HT-29 (cell line): ENCODE results near the gene VRTN. TPM values are rescaled to one million over a fixed set of nuclear protein-coding genes. Genes with fewer than 3 reads are reported as not detected.

ENCODE experiments used
- DNase-seq: peaks from one replicate; pipeline ENCODE4 v3.0.0-alpha.2; 2015; ENCODE audit warnings: low spot score
- total RNA-seq: library from RNA; depleted of rRNA; stranded (reverse); fragments of >200 nt; shearing (Covaris generic); gene quantifications from 2 replicates; pipeline ENCODE4 v1.2.3, GENCODE V29; 2014; rRNA removed

VRTN gene
- total RNA-seq, 1 experiment from 2014 or later = 4.1 TPM

DNA sequence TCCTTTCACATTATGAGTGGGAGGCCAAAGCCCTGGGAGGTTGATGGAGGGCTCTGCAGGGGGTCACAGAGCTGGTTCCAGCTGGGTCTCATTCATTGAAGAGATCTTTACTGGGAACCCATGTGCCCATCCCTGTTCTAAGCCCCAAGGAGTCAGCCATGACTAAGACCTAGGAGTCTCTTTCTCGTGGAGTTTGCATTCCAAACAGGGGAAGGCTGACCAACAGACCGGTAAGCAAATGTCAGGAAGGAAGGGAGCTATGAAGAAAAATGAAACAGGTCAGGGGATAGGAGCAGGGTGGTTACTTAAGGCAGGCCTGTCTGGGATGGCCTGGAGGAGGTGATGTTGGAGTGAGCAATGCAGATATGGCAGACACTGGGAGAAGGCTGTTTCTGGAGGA, 46.3 kb downstream of the VRTN start:
- no peak for DNase-seq

DNA sequence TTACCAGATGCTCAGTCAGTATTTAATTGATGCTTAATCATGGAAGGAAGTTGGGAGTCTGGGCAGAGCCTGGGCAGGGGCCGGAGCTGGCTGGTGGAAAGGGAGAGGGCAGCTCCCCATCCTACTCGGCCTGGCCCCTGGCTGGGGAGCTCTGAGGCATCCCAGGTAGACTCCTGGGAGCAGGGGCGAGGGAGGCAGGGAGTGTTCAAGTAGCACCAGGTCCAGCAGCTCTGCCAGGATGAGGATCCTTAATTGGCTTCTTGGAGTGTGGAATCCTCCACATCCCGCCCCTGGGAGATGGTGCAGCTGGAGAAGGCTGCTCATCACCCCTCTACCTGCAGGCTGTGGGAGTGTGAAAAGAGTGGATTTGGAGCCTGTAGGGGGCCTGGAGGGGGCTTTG, 46.8 kb downstream of the VRTN start:
- no peak for DNase-seq

DNA sequence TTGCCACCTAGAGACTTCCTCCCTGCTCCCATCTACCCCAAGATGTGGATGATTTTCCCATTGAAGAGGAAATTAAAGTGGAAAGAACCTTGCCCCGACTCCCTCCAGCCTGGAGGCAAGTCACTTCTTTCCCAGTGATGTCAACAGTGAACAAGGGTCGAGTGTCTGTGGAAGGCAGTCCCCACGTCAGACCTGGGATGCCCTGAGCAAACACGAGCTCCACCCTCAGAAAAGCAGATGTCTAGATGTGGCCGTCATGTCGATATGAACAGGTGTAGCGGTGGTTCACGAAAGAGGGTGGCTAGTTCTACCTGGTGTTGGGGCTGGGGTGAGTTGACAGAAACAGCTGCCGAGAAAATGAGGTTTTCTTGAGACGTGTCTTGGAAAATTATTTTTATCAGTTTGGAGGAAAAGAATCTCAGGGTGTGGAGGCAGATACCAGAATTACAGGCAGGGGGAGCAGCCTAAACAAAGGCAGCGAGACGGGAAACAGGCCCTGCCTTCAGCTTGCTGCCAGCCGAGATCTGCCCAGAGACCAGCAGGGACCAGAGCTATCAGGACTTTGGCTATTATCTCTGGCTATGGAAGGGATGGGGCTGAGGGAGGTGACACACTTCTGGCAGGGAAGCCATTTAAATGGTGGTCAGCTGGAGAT, 51.9 kb downstream of the VRTN start:
- DNase-seq = peak; percentile 3

DNA sequence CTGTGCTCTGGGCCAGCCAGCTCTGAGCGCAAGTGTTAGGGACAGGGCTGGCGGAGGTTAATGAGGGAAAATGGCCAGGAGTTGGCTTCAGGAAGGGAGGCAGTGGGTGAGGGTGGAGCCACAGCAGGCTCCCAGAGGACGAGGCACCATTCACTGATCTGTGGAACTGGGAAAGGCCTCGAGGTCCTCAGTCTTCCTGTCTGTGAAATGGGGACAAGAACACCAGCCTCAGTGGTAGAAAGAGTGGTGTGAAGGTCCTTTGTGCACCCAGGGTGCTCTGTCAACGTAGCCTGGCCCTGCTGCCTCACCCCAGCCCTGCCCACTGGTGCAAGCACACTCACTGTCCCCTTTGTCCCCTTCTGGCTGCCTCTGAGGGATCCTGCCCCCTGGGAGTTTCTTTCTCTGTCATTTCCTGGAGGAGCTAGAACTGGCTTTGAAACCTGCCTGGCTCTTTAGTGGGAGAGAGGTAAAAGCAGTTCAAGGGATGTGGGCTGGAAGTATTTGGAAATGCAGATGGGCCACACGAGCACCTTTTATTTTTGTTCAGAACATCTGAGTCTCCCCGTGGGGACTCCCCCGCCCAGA, 52.7 kb downstream of the VRTN start:
- no peak for DNase-seq

DNA sequence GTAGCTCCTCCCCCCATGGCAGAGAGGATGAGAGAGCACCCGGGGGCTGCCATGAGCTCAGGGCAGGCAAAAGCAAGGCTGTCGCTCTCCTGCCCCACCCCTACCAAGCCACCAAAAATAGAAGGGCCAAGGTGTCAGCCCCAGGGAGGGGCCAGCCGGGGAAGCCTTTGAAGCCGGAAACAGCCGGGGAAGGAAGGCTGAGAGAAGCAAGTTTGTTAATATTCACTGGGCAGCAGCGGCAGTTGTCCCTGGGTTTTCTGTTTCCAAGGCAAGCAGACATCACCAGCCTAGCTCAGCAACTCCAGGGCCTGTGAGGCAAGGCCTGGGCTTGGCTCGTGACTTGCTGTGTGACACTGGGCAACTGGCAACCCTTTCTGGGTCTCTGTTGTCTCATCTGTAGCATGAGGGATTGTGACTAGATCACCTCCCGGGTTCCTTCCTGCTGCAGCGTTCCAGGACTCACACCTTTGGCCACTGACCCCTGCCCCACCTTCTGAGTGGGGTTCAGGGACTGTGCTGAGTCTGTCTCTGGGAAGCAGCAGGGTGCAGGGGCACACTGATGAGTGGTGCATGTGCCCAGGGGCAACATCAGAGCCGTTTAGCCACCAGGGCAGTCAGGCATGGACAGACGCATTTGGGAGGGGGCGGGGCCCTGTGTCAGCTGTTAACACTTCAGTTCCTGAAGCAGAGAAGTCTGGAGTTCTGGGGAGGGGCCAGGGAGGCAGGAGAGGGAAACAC, 53.4 kb downstream of the VRTN start:
- peak; percentile 4 for DNase-seq

DNA sequence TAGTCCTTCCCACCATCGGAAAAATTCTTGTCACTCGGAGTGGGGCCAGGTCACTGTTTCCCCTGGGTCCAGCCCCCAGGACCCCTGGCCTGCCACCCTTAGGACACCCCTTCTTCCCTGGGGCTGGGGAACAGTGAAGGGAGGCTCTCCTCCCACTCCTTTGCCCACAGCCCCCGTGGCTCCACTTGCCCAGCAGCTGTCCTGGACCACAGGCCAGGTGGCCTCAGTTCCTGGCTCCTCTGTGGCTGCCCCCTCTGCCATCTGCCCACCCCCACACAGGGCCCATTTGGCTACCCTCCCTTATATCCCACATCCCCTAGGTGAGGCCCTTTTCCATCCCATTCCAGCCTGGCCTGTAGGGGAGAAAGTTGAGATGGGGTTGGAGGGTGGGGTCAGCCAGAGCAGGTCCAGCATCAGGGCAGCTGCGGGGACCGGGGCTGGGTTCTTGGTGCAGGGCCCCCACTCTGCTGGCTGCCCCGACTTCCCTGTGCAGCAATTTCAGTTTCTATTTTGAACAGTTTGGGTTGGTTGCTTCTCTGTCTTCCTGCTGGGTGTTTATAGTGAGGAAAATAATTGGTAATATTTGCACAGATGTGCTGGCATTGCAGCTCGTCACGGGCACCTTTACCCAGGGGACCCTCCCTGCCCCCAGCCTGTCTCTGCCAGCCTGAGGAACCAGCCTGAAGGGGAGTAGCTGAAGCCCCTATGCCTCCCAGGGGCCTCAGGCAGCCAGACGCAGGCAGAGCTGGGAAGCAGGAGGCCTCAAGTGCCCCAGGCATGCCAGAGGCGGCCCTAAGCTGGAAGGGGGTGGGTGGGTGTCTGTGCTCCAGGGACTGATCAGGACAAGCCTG, 54.4 kb downstream of the VRTN start:
- no peak for DNase-seq

DNA sequence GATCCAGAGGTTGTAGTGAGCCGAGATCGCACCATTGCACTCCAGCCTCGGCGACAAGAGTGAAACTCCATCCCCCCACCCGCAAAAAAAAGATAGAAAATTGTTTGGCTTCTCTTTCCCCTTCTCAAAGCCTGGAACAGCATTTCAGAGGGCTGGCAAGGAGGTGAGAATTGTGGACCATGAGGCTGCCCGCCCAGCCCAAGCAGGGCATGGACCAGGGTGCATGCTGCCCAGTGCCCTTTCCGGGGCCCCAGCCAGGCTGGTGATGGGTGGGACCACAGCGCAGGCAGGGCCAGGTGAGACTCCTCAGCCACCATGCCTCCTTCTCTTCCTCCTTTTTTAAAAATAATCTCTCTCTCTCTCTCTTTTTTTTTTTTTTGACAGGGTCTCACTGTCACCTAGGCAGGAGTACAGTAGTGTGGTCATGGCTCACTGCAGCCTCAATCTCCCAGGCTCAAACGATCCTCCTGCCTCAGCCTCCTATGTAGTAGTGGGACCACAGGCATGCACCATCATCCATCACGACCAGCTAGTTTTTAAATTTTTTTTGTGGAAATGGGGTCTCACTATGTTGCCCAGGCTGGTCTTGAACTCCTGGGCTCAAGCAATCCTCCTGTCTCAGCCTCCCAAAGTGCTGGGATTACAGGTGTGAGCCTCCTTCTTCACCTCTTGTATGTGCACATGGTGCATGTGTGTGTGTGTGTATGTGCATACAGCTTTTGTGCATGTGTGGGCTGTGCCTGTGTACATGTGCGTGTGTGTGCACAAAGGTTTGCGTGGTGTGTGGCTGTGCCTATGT, 55.5 kb downstream of the VRTN start:
- no peak for DNase-seq

DNA sequence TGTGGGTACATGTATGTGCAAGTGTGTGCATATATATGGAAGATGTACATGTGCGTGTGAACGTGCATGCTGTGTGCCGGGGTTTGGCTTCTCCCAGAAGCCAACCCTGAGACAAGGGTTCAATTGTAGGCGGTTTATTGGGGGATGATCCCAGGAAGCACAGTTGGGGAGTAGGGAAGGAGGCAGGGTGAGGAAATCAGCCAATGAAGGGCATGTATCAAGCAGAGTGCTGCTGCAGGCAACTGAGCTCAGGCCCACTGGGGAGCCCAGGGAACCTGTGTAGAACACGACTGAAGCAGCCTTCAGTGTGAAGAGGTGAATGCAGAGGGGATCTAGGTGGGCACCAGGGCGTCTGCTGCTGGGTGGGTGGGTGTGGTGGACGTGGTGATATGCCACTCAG, 56.2 kb downstream of the VRTN start:
- DNase-seq = no peak

DNA sequence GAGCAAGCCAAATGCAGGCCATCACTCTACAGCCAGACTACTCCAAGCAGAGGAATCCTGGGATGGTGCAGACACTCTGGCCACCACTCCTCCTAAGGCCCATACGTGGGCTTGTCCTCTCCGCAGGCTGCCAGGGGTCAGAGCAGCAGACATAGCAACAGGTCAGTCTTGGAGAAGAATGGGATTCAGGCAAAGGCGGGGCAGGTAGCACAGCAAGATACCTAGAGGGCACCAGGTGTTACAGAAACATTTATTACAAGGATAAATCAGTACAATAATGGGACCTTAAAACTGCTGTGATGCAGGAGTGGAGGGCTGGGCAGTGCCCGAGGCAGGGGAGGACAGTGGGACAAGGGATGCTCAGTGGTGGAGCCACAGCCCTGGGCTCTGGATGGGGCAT, 57.4 kb downstream of the VRTN start:
- DNase-seq = no peak

DNA sequence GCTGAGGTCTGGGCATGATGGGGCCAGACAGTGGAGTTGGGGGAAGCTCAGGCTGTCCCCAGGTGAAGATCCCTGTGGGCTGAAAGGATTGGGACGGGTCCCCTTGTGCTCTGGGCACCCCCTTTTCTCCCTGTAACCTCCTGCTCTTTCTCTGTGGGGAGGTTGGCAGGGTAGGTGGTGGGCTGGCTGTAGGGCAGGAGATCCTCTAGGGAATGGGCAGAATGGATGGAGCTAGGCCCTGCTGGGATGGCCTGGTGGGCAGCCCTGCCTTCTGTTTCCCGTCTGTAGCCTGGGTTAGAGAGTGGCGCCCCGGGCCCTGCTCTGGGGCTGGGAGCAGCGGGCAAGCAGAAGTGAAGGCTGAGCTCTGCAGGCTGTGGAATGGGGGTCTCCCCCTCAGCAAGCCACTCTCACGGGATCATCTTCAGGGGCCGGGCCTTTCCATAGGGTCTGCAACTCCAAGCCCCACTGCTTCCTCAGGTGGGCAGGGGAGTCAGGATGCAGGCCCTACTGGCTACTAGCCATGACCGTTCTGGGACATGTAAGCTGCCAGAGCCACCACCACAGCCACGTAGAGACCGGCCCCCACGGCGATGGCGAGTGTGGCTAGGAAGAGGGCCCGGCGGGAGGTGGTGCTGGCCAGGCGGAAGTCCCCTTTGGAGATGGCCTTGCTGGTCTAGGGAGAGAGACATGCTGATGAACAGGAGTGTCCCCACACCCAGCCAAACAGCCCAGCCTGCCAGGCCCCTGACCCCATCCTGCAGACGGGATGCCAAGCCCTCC, 58.9 kb downstream of the VRTN start:
- DNase-seq = no peak

DNA sequence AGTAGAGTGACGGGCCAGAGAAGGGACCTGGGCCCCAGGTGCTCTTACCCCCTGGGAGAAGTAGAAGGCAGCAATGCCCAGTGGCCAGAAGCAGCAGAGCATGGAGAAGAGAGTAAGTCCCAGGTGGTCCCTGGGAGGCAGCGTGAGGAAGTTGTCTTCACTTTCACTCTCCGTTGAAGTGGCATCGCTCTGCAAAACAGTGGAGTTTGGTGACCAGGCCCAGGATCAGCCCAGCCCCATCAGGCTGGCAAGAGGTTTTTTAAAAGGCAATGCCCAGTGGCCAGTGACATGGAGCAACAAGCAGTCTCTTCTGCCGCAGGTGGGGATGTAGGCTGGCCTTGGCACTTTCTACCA, 59.5 kb downstream of the VRTN start:
- DNase-seq = no peak

DNA sequence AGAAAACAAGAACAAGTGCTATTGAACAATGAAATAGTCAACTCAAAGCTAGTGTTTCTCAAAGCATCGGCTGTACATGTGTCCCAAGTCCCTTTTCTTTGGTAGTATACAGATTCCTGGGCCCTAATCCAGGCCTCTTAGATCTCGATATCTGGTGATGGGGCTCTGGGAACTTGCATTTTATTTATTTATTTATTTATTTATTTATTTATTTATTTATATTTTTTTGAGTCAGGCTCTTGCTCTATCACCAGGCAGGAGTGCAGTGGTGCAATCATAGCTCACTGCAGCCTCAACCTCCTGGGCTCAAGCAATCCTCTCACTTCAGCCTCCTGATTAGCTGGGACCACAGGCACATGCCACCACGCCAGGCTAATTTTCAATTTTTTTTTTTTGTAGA, 60.6 kb downstream of the VRTN start:
- DNase-seq = no peak

DNA sequence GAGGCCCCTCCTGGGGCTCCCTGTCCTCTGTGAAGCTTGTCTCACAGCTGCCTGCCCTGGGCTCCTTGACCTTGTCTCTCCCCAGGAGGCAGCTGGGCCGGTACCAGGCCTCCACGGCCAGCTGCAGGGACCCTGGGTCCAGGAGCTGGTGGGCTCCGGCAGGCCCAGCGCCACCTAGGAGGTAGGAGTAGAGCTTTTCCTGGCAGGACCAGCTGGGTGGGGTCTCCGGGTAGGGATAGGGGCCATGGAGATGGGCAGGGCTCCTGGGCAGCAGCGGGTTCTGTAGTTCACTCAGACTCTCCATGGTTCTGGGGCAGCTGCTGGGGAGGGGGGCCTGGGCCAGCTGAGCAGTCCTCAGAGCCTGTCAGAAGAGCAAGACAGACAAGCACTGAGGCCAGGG, 61.2 kb downstream of the VRTN start:
- no peak for DNase-seq

Other genes starting within 250 kb of the VRTN start
- gene VSX2, start 109.0 kb upstream of the VRTN start, total RNA-seq = not detected in 2 replicates
- 31.4 and 32.3 TPM in 2 replicates for gene ABCD4, start 45.5 kb upstream of the VRTN start, total RNA-seq
- gene SYNDIG1L, start 77.7 kb downstream of the VRTN start, total RNA-seq = not detected in 2 replicates
- 108 and 141 TPM in 2 replicates for gene NPC2, start 144.8 kb downstream of the VRTN start, total RNA-seq
- gene ISCA2, start 145.3 kb downstream of the VRTN start, total RNA-seq = 12.7 and 16.3 TPM in 2 replicates